IMR-90 (cell line): ENCODE results near the gene TSPAN8. TPM values are rescaled to one million over a fixed set of nuclear protein-coding genes. Genes with fewer than 3 reads are reported as not detected.

Experiments
- ATAC-seq: fragments of 200-7000 bp; cut with Tn5 transposase; 2 replicates; pipeline ENCODE4 v1.9.1; 2020; ENCODE audit warnings: low read depth, mild to moderate bottlenecking, moderate library complexity
- BruUV-seq: library from RNA; stranded (reverse); fragments of 400-500 nt; replicated peaks from 2 replicates; lab custom pipeline; 2021; lab: Mats Ljungman, UMichigan
- CTCF ChIA-PET: fragments of 300-600 bp; formaldehyde crosslinking; extraction: SDS; loops from one replicate; lab custom pipeline; 2021; ENCODE audit warnings: antibody characterized with exemption; lab: Yijun Ruan, JAX
- POLR2A ChIA-PET: fragments of 300-600 bp; sonication (Branson Sonifier 250); formaldehyde crosslinking; loops from one replicate; lab custom pipeline; 2022; ENCODE audit warnings: antibody characterized with exemption; ENCODE audit not compliant: unreplicated experiment; lab: Charles Lee
- DNase-seq: peaks from one replicate; pipeline ENCODE4 v3.0.0; 2013
- H2AFZ ChIP-seq: replicated peaks from 2 replicates; pipeline ENCODE3; 2013; ENCODE audit warnings: low read length, mild to moderate bottlenecking; ENCODE audit not compliant: poor library complexity
- H2AK5ac ChIP-seq: 2 replicates; pipeline ENCODE4 v1.6.1; 2013; ENCODE audit warnings: low read depth, low read length, inconsistent platforms
- H2AK9ac ChIP-seq: replicated peaks from 2 replicates; pipeline ENCODE3; 2013; ENCODE audit warnings: mild to moderate bottlenecking, low read depth, low read length, moderate library complexity; ENCODE audit not compliant: poor library complexity
- H2BK120ac ChIP-seq: 2 replicates; pipeline ENCODE4 v1.6.1; 2013; ENCODE audit warnings: low read depth, low read length, inconsistent platforms
- H2BK15ac ChIP-seq: 3 replicates; pipeline ENCODE4 v1.6.1; 2013; ENCODE audit warnings: low read depth, low read length, inconsistent platforms
- H2BK20ac ChIP-seq: 2 replicates; pipeline ENCODE4 v1.6.1; 2013; ENCODE audit warnings: low read depth, mild to moderate bottlenecking, inconsistent platforms, low read length, moderate library complexity
- H2BK5ac ChIP-seq: 2 replicates; pipeline ENCODE4 v1.6.1; 2013; ENCODE audit warnings: mild to moderate bottlenecking, low read depth, low read length, inconsistent platforms; ENCODE audit not compliant: poor library complexity, severe bottlenecking
- H3K14ac ChIP-seq: replicated peaks from 2 replicates; pipeline ENCODE4 v1.6.1; 2013; ENCODE audit warnings: low read depth, low read length, inconsistent platforms
- H3K18ac ChIP-seq: 2 replicates; pipeline ENCODE4 v1.6.1; 2013; ENCODE audit warnings: low read depth, low read length, control low read depth
- H3K23ac ChIP-seq: 2 replicates; pipeline ENCODE4 v1.6.1; 2013; ENCODE audit warnings: low read depth, low read length, inconsistent platforms
- H3K27ac ChIP-seq: 2 replicates; pipeline ENCODE4 v1.5.1; 2013; ENCODE audit warnings: mild to moderate bottlenecking, control low read depth, low read length; ENCODE audit not compliant: insufficient read depth
- H3K27me3 ChIP-seq: 2 replicates; pipeline ENCODE4 v1.6.1; 2013; ENCODE audit warnings: low read length; ENCODE audit not compliant: control insufficient read depth, insufficient read depth
- H3K36me3 ChIP-seq: 2 replicates; pipeline ENCODE4 v1.6.1; 2013; ENCODE audit warnings: low read length, mixed read lengths; ENCODE audit not compliant: control insufficient read depth, insufficient read depth
- H3K4ac ChIP-seq: 2 replicates; pipeline ENCODE4 v1.6.1; 2013; ENCODE audit warnings: low read depth, low read length, inconsistent platforms
- H3K4me1 ChIP-seq: 2 replicates; pipeline ENCODE4 v1.6.1; 2013; ENCODE audit warnings: low read length, mixed read lengths; ENCODE audit not compliant: control insufficient read depth, insufficient read depth
- H3K4me2 ChIP-seq: 2 replicates; pipeline ENCODE4 v1.6.1; 2013; ENCODE audit warnings: low read depth, mild to moderate bottlenecking, control low read depth, low read length, moderate library complexity
- H3K4me3 ChIP-seq: 2 replicates; pipeline ENCODE4 v1.5.1; 2013; ENCODE audit warnings: low read depth, mild to moderate bottlenecking, control low read depth, low read length, moderate library complexity; ENCODE audit not compliant: insufficient read depth
- H3K56ac ChIP-seq: 2 replicates; pipeline ENCODE4 v1.6.1; 2013; ENCODE audit warnings: low read length, inconsistent platforms; ENCODE audit not compliant: insufficient read depth; ENCODE audit errors: extremely low read depth
- H3K79me1 ChIP-seq, 2 experiments: 2 replicates each; pipeline ENCODE4 v1.6.1; 2013; ENCODE audit warnings: low read length in 2 of 2, inconsistent platforms in 1 of 2, low read depth in 1 of 2
- H3K9ac ChIP-seq: 2 replicates; pipeline ENCODE4 v1.6.1; 2013; ENCODE audit warnings: low read depth, low read length, control low read depth
- H3K9me1 ChIP-seq: 2 replicates; pipeline ENCODE4 v1.6.1; 2013; ENCODE audit warnings: low read length, inconsistent platforms; ENCODE audit not compliant: insufficient read depth
- H3K9me3 ChIP-seq: 2 replicates; pipeline ENCODE4 v1.6.1; 2013; ENCODE audit warnings: low read length; ENCODE audit not compliant: control insufficient read depth, insufficient read depth
- H4K20me1 ChIP-seq: 2 replicates; pipeline ENCODE4 v1.6.1; 2013; ENCODE audit warnings: low read length, inconsistent platforms; ENCODE audit not compliant: insufficient read depth
- H4K5ac ChIP-seq: 2 replicates; pipeline ENCODE4 v1.6.1; 2013; ENCODE audit warnings: mild to moderate bottlenecking, low read depth, low read length, control low read depth
- H4K8ac ChIP-seq, 2 experiments: 2 replicates each; pipeline ENCODE4 v1.6.1; 2013; ENCODE audit warnings: low read depth in 2 of 2, low read length in 2 of 2, control low read depth in 1 of 2, inconsistent platforms in 1 of 2
- H4K91ac ChIP-seq: 2 replicates; pipeline ENCODE4 v1.6.1; 2013; ENCODE audit warnings: low read depth, low read length, inconsistent platforms; ENCODE audit not compliant: insufficient read depth
- BHLHE40 ChIP-seq: fragments of 150-350 bp; IDR thresholded peaks from 2 replicates; pipeline ENCODE4 v1.6.1; 2016; ENCODE audit warnings: mild to moderate bottlenecking, low read depth, low read length
- CEBPB ChIP-seq: IDR thresholded peaks from 2 replicates; pipeline ENCODE4 v1.6.1; 2012; ENCODE audit warnings: low read depth, low read length, improper control_type of control experiment
- FOS ChIP-seq: fragments of 150-350 bp; IDR thresholded peaks from 2 replicates; pipeline ENCODE4 v1.6.1; 2016; ENCODE audit warnings: low read depth, low read length
- NFE2L2 ChIP-seq: fragments of 150-350 bp; IDR thresholded peaks from 2 replicates; pipeline ENCODE4 v1.6.1; 2016; ENCODE audit warnings: low read depth, mild to moderate bottlenecking, low read length
- POLR2A ChIP-seq: IDR thresholded peaks from 2 replicates; pipeline ENCODE4 v1.6.1; 2012; ENCODE audit warnings: mild to moderate bottlenecking, low read depth, low read length
- RAD21 ChIP-seq: IDR thresholded peaks from 2 replicates; pipeline ENCODE4 v1.6.1; 2012; ENCODE audit warnings: low read length, improper control_type of control experiment
- RFX5 ChIP-seq: IDR thresholded peaks from 2 replicates; pipeline ENCODE4 v1.8.0; 2012; ENCODE audit warnings: low read depth, mild to moderate bottlenecking, low read length, moderate library complexity
- SMC3 ChIP-seq: fragments of 150-350 bp; IDR thresholded peaks from 2 replicates; pipeline ENCODE4 v1.6.1; 2016; ENCODE audit warnings: low read depth, mild to moderate bottlenecking, antibody characterized with exemption, low read length, moderate library complexity
- WGBS, 2 experiments: methylation state at CpG; one replicate each; pipeline versions ENCODE4 v1.1.5 to v1.1.7; 2013; ENCODE audit warnings: missing lambda C conversion rate in 2 of 2; ENCODE audit not compliant: insufficient read length in 1 of 2; ENCODE audit errors: extremely low coverage in 2 of 2; 5-methylcytosine and 5-hydroxymethylcytosine counted together
- dilution Hi-C: fragments of 300-500 bp; cut with HindIII; formaldehyde crosslinking; loops from one replicate; pipeline ENCODE4 v1.14.3; 2018; ENCODE audit warnings: low sequenced_read_pairs; ENCODE audit not compliant: unreplicated experiment
- in situ Hi-C: fragments of 300-500 bp; cut with MboI; formaldehyde crosslinking; loops from 3 replicates; pipeline ENCODE4 v1.14.3; 2019; ENCODE audit warnings: low sequenced_read_pairs, inconsistent platforms, mixed read lengths
- intact Hi-C: fragments of 100-400 bp; cut with micrococcal nuclease; formaldehyde crosslinking; loops from 2 replicates; pipeline ENCODE4 v1.10.0; 2022
- polyA plus RNA-seq, 3 experiments: library from polyadenylated mRNA; depleted of rRNA; stranded (reverse); fragments of >200 nt; gene quantifications; 2 replicates each; pipeline ENCODE4 v1.2.3, GENCODE V29; 2012; ENCODE audit warnings: low replicate concordance in 1 of 3
- total RNA-seq: library from RNA; depleted of rRNA; stranded (reverse); fragments of >200 nt; gene quantifications from 2 replicates; pipeline ENCODE4 v1.2.3, GENCODE V29; 2012
- TF ChIP-seq, protein P1 (sequence below): conservative IDR thresholded peaks from 2 replicates; pipeline ENCODE4 v1.5.1; 2012; ENCODE audit warnings: mild to moderate bottlenecking, low read depth, low read length, improper control_type of control experiment
- TF ChIP-seq, protein P2 (sequence below): fragments of 150-350 bp; IDR thresholded peaks from 2 replicates; pipeline ENCODE4 v1.6.1; 2016; ENCODE audit warnings: low read depth, mild to moderate bottlenecking, low read length, moderate library complexity, borderline replicate concordance

The TSPAN8 gene
- total and polyA plus RNA-seq, 2 of the 4 experiments (the other 2 are of a cell fraction), result not detected

DNA sequence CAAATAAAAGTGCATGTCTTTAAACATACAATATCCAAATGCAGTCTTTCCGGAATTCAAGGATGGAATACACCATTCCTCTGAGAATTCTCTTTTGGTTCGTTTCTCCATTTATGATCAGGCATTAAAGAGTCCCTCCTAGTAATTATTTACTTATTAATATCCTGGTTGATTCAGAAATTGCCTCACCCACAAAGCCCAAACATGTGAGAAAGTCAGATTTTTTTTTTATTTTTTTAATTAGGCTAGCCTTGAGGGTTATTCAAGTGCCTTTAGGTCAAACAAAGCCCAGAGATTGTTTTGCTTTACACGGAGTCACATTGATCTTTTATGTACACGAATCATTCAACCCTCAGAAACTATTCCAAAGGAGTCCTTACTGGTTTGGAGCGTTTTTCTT is 6.4 kb upstream of the TSPAN8 start:
- Histone ChIP-seq H3K23ac (no peak overlapping the region), H2BK15ac (no peak overlapping the region), H3K4me3 (no peak overlapping the region), H4K8ac (no peak overlapping the region), H2BK5ac (no peak overlapping the region), H2AFZ (no peak overlapping the region), H2AK5ac (no peak overlapping the region), H4K5ac (no peak overlapping the region), H3K9me3 (0 out of 2 replicates have a peak, but pooled peaks cover 2% of the 10 kb centered on the region), H3K27ac (no peak overlapping the region), H3K9me1 (no peaks in the 10 kb centered on the region), H2BK120ac (no peak overlapping the region), H3K18ac (no peak overlapping the region), H3K56ac (no peak overlapping the region), H3K9ac (no peak overlapping the region), H4K20me1 (no peaks in the 10 kb centered on the region), H3K36me3 (no peaks in the 10 kb centered on the region), H3K79me1 (no peaks in the 10 kb centered on the region), H2BK20ac (no peak overlapping the region), H4K91ac (no peak overlapping the region), H3K14ac (no peak overlapping the region), H3K4me1 (no peaks in the 10 kb centered on the region), H3K27me3 (no peaks in the 10 kb centered on the region), H3K4ac (no peak overlapping the region), H3K4me2 (no peak overlapping the region), H2AK9ac (no peak overlapping the region)
- intact Hi-C loops, result no loop called here
- ChIA-PET POLR2A (no interaction called here), CTCF (no interaction called here)
- ATAC-seq (no peak), DNase-seq (no peak)
- in situ Hi-C loops, result no loop called here
- no CpG with 5 or more reads among the region's 5 CpGs for WGBS, 2 experiments
- TF ChIP-seq RFX5, result no peak
- TF ChIP-seq, protein P1, sequence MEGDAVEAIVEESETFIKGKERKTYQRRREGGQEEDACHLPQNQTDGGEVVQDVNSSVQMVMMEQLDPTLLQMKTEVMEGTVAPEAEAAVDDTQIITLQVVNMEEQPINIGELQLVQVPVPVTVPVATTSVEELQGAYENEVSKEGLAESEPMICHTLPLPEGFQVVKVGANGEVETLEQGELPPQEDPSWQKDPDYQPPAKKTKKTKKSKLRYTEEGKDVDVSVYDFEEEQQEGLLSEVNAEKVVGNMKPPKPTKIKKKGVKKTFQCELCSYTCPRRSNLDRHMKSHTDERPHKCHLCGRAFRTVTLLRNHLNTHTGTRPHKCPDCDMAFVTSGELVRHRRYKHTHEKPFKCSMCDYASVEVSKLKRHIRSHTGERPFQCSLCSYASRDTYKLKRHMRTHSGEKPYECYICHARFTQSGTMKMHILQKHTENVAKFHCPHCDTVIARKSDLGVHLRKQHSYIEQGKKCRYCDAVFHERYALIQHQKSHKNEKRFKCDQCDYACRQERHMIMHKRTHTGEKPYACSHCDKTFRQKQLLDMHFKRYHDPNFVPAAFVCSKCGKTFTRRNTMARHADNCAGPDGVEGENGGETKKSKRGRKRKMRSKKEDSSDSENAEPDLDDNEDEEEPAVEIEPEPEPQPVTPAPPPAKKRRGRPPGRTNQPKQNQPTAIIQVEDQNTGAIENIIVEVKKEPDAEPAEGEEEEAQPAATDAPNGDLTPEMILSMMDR, result no peak
- TF ChIP-seq CEBPB, result no peak
- no peak for TF ChIP-seq BHLHE40
- no peak for TF ChIP-seq NFE2L2
- no peak for TF ChIP-seq POLR2A
- TF ChIP-seq RAD21, result no peak
- TF ChIP-seq, protein P2, sequence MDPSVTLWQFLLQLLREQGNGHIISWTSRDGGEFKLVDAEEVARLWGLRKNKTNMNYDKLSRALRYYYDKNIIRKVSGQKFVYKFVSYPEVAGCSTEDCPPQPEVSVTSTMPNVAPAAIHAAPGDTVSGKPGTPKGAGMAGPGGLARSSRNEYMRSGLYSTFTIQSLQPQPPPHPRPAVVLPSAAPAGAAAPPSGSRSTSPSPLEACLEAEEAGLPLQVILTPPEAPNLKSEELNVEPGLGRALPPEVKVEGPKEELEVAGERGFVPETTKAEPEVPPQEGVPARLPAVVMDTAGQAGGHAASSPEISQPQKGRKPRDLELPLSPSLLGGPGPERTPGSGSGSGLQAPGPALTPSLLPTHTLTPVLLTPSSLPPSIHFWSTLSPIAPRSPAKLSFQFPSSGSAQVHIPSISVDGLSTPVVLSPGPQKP, result no peak
- no peak for TF ChIP-seq SMC3
- TF ChIP-seq FOS, result no peak
- no TSS peak for BruUV-seq
- dilution Hi-C loops, result no loop called here
